NOMO-1 treated with dmso at 0.1 percent for 144 hours (cell line): ENCODE measurements around the gene OTULIN.

Source experiments
- DNase-seq: peaks from one replicate; lab custom pipeline; 2025; ENCODE audit not compliant: unreplicated experiment; lab: John Stamatoyannopoulos, UW

The OTULIN gene

DNA sequence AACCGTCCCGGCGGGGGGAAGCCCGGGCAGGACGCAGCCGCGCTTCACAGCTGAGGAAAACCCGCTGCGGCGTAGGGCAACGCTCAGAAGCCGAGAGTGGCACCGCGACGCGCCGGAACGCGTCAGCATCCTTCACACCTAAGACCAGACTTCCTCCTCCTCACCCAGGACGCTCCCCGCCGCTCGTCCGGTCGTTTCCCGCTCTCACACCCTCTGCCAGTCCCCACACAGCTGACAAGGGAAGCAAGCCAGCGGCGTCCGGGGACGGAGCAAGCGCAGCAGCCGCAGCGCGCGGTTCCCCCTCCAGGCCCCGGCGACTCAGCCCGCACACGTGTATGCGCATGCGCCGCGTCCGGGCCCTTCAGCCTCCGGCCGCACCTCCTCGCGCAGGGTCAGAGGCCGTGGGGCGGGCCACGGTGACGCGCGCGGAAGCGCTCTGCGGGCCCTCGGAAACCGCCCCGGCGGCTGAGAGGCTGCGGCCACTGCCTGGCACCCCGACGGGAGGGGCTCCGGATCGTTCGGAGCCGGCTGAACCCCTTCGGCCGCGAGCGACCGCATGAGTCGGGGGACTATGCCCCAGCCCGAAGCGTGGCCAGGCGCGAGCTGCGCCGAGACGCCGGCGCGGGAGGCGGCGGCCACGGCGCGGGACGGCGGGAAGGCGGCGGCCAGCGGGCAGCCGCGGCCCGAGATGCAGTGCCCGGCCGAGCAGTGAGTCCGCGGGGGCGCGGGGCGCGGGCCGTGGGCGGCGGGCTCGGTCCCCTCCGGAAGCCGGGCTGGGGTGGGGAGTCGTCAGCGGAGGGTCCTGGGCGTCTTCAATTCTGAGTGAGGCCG lies at the start of gene OTULIN:
Gene OTULIN (plus strand): TSS at position 449 of the 831 bp plus-strand sequence. CDS start 108 bp downstream, at position 557.
- DNase-seq: peak; percentile 98

DNA sequence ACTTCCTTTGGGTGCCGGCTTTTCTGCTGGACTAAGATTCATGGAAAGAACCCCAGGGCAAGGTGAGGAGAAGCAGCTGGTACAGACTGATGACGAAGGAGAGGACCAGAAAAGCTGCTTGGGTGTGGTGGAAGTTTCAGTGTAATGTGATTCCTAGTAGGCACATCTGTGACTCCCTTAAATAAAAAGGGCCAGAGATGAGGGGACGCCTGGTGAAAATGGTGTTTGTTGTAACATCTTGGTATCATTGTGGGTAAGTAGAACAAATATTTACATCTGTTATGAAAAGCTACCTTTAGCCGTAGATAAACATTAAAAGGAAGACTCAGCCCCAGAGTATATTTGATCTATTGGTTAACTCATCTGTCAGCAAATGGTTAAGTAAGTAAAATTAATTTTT lies 49.2 kb upstream of the OTULIN start:
- DNase-seq: no peak

DNA sequence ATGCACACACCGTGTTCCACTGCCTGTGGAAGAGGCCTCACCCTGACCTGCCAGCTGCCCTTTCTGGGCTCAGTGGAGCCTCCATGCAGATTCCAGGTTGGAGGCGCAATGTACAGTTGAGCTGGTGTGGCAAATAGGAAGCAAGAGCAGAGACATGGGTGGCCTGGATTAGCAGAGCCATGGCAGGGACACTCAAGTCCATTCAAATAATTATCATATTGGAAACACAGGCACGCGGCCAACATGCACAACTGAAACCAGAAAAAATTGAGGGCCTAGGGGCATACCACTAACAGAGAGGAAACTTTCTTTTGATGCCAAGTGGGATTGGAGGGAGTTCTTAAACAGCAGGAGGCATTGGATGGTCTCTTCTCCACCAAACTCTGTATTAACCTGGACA lies 47.1 kb upstream of the OTULIN start:
- no peak for DNase-seq

DNA sequence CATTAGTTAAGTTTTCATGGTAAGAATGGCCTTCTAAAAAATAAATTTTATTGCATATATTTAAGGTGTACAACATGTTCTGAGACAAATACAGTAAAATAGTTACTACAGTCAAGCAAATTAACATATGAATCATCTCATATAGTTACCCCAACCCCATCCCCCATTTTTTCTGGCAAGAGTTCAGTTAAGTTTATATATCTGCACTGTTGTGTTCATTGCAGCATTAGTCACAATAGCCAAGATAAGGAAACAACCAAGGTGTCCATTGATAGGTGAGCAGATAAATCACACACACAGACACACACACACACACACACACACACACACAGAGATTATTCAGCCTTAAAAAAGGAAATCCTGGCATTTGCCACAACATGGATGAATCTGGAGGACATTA lies 37.2 kb upstream of the OTULIN start:
- DNase-seq: no peak

DNA sequence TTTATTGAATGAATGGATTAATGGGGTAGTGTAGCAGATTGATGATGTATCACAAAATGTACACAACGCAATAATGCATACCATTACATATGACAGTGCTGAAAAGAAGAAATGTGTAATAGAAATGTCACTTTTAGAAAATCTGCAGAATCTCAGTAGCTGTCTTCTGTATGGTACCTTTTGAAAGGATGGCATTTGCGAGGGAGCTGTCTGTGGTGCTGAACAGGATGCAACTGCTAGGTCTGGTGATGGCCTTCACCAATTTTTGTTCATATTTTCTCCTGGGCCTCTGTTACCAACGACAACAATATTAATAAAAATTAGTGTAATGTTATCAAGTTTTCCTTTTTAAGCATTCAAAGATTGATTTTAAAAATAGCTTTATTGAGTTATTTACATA lies 36.2 kb upstream of the OTULIN start:
- DNase-seq: peak; percentile 46

DNA sequence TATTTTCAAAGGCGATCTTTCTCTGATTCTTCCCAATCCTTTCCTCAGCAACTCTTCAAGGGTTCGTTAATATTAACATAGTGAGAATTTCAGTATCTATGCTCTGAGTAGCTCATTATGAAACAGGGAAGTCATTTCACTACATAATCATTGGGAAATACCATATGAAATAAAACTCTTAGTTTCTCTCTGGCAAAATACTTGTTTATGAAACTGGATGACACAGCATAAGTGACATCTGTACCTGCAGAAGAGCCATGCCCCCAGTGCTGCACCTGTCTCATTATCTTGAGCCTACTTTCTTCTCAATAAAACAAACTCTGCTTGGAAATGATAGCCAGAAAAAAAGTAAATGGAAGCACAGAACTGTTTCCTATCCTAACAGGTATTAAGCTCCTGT lies 33.8 kb upstream of the OTULIN start:
- DNase-seq: no peak

DNA sequence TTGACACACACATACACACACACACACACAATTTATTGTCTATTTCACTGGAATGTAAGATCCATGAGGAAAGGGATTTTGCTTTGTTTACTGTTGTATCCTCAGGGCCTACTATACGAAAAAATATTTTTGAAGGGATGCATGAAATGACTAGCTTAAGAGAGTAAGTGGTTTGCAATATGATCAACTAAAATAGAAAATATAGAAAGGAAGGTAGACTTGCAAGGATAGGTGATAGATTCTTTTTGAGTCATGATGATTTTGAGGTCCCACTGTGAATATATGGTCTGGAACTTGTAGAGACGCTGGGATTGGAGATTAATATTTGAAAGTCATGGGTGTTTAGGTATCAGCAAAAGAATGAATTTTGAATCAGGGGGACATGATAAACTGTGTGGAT lies 28.9 kb upstream of the OTULIN start:
- no peak for DNase-seq

DNA sequence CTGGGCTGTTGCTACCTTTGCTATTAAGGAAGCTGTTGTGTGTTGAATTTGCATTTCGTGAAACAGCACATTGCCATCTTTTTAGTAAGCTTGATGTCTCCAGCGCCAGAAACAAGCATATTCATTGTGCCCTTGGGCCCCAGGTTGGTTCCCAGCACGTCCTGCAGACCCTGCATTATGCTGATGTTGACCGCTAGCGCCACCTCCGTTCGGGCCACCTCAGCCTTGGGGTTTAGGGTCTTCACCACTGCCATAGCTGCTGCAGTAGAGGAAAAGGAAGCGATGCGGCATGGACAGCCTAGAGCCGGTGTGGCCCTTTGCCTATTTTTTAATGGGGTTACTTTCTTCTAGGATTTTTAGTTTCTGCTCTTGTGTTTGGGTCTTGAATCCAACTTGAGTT lies 23.8 kb upstream of the OTULIN start:
- no peak for DNase-seq

DNA sequence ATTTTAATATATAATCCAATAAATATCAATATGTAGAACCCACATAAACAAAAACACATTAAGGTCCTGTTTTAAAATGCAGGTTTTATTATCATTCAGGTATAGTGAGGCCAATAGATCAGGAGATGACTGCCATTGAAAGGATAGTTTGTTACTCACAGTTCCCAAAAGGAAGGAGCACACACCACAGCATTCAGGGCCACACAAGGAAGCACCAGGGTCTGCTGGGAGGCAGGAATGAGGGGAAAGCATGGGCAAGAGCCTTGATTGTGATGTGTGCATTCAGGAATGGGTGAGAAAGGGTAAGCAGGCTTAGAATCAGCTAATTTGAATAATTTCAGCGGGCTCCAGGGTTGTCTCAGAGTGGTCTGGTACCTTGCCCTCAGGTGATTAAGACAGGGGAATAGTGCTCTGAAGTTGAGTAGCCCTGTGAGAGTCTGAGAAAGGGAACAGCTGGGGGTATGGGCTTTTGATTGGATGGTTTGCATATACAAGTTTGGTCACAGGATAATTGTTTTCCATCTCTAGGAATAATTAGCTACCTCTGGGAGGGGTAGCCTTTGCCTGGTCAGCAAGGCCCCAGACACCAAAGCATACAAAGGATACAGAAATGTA lies 19.8 kb upstream of the OTULIN start:
- DNase-seq: no peak

DNA sequence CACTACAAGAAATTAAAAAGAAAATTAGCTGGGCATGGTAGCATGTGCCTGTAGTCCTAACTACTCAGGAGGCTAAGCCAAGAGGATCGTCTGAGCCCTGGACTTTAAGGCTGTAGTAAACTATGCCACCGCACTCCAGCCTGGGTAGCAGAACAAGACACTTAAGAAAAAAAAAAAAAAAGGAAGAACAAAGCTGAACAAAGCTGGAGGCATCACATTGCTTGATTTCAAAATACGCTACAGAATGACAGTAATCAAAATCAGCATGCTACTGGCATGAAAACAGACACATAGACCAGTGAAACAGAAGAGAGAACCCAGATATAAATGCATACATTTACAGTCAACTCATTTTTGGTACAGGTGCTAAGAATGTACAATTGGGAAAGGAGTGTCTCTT lies 14.5 kb upstream of the OTULIN start:
- DNase-seq: no peak

DNA sequence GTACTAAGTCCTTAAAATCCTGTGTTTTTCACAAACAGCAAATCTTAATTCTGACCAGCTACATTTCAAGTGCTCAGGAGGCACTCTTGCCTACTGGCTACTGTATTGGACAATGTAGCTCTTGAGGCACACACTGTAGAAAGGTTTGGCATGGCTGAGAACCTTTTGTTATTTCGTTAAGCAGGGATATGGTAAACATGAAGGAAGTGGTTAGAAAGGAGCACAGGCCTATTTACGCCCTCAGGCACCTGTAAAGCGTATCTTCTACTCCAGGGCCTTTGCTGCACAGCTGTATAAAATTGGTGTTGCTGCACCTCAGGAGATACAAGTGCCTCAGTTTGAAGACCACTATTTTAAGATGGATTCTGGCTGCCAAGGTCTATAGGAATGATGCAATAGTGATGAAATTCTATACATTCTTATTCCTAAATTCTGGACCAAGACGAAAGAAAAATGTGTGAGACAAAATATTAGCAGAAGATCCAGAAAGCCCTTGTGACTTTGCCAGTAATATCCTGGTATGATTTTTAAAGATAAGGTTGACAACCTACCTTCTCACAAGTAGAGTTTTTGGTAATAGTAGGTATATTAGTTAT lies 9.3 kb upstream of the OTULIN start:
- DNase-seq: no peak

DNA sequence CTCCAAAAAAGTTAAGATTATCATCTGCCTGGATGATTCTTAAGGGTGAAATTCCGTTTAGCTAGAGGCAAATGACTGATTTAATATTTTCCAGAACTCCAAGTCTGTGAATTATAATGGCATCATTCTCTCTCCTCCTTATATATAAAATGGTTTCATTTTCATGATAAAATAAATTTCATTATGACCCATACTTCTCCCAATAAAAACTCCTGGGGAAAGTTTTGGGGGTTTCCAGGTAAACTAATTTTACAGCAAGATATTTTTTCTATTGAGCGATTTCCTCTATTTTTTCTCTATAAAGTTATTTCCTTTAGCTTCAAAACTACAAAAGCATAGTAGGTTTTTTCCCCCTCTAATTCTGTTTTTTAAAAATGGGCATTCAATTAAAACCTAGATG lies 7.6 kb upstream of the OTULIN start:
- no peak for DNase-seq

DNA sequence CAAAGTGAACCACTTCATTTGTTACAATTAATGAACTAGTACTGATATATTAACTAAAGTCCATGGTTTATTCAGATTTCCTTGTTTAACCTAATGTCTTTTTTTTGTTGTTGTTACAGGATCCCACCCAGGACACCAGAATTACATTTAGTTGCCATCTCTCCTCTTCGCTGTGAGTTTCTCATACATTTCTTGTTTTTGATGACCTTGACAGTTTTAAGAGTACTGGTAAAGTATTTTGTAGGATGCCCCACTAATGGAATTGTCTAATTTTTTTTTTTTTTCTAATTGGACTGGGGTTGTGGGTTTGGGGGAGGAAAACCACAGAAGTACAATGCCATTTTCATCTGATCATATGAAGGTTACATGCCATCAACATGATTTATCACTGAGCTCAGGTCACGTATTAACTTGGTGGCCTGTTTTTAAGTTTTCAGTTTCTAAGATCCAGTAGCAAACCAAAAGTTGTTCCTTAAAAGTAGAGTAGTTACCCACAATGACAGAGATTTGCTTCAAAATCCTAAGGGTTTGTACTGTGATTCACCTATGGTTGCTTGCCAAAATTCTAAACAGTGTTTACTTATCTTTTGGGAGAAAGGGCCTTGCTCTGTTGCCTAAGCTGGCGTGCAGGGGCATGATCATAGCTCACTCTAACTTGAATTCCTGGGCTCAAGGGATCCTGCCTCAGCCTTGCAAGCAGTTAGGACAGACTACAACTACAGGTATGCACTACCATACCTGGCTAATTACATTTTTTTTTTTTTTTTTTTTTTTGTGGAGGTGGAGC lies 4.5 kb upstream of the OTULIN start:
- DNase-seq: no peak

DNA sequence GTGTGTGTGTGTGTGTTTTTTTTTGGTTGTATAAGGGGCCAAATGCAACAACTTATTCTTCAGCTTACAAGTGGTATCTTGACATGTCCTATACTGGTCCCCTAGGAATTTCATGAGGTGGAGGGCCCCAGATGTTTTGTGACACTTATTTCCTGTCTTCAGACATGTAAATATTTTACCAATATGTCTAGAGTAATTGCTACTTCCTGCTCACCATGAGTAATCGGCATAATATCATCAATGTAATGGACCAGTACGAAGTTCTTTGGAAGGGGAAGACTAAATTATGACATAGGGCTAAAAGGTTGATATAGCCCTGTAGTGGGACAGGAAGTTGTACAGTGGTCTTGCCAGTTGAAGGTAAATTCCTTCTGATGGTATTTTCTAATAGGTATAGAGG lies 3.7 kb upstream of the OTULIN start:
- no peak for DNase-seq

DNA sequence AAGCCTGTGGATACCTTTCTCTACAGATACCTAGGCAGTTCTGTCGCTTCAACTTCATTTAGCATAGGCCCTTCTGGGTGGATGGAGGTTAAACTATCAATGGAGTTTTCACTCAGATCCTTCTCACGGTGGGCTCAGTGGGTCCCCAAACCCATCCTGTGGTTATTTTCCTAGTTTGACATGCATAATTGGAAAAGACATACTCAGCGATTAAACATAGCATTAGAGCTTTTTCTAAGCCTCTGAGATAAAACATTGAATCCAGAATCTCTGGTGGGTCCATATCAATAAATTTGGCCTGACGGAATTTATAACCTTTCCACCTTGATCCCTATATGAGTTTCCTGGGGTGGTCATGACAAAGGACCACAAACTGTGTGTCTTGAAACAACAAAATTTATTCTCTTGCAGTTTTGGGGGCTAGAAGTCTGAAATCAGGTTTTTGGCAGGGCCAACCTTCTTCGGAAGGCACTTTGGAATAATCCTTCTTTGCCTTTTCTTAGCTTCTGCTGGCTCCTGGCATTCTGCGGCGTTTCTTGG lies 1.7 kb upstream of the OTULIN start:
- DNase-seq: no peak

DNA sequence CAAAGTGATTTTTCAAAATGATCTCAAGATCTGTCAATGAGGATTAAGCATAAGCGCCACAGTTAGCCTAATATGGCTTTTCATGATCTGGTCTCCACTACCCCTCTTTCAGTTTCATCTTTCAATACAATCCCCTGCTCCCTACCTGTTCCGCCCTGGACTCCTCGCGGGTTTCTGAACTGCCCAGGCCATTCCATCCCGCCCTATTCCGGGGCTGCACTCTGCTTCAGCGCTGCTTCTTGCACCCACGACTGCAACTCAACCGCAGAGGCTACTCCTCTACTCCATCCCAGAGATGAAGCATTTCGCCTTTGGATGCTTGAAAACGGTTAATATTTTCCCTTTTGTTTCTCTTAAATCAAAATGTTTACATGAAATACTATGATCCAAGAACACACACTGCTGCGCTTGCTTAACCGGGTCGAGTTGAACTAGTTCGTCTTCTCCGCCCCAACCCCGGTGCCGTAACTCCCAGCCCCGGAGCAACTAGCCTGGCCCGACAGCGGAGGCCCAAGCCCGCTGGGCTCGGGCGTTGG lies 716 bp upstream of the OTULIN start:
- peak; percentile 41 for DNase-seq

DNA sequence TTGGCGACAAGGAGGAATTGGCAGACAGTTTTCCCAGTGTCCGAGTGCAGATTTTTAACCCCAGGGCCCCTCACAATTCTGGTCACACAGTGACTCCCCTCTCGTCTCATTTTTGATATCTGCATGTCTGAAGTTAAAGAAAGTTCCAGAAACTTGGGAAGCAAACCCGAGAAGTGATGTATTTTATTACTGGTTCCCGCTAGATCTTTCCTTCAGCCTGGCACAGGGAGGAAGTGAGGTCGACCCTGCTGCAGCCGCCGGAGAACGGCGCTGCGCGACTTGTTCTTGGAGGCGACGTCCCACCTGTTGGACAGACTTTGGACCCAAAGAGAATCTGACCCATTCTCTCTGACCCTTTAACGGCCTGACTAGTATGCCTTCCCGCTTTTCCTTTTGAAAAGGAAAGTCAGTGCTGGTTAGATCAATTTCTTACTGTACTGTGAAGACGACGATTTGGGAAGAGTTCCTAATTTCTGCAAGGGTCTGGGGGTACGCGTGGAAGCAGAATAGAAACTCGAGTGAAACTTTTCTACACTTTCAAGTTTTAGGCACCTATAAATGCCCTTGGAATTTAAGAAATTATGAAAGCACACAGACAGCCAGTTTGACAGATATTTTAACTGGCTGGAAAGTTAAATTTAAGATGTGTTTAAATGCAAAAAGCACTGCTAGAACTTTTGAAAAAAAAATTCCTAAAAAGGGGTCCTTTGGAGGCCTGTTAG lies 744 bp downstream of the OTULIN start:
- peak; percentile 30 for DNase-seq

DNA sequence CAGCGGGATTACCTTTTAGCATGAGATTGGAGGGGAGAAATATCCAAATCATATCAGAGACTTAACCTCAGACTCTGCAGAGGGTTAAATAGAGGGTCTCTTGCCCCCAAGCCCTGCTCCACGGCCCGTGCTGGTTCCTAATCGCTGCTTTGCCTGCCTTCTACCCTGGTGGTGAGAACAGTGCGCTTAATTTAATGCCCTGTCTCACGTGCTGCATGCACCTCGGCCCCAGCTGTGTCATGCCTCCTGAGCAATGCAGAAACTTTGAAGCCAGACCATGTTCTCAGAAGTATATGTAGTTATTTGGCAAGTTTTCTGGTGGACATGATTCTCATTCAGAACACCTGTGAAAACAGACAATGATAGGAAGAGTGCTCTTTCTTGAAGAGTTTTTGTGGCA lies 1.4 kb downstream of the OTULIN start:
- no peak for DNase-seq

DNA sequence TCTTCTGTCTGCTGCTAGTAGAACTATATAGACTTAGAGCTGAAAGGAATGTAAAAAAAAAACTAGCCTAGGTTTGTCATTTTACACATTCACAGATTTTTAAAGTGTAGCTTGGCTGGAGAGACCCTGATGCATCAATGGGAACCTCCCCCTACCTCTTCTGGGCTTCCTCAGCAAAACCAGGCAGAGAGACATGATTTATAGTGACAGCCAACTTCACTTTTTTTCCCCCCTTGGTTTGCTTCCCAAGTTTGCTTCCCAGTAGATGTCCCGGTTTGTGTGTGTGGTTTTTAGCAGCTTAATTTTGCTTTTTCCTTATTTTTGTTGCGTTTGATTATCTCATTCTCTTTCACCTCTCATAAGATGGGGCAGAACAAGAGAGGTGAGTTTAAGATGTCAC lies 1.8 kb downstream of the OTULIN start:
- DNase-seq: no peak

DNA sequence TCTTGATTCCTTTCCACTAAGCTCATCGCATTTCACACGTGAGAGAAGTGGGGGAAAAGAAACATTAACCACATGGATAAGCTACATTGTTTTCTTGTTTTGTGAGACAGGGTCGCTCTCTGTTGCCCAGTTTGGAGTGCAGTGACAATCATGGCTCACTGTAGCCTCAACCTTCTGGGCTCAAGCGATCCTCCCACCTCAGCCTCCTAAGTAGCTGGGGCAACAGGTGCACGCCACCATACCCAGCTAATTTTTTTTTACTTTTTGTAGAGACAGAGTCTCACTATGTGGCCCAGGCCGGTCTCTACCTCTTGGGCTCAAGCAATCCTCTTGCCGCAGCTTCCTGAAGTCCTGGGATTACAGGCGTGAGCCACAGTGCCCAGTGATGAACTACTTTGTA lies 2.8 kb downstream of the OTULIN start:
- DNase-seq: no peak
